ENCODE results near the gene GADD45A.
A peak's percentile ranks its signal among the peaks of the same experiment; 100 is the strongest.
"Not testable (repeated sequence)": the region's sequence is repeated elsewhere in the genome, so short reads cannot be mapped to it uniquely, and the experiment has no call there.

GADD45A gene, protein sequence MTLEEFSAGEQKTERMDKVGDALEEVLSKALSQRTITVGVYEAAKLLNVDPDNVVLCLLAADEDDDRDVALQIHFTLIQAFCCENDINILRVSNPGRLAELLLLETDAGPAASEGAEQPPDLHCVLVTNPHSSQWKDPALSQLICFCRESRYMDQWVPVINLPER

GRCh38 chr1:67685067-67685557, at the start of gene GADD45A:
TSS of gene GADD45A (plus strand) at chr1:67685201. CDS start at chr1:67685495, 294 bp downstream.
- no peak for DNase-seq (ENCODE audit: low spot score)

DNA sequence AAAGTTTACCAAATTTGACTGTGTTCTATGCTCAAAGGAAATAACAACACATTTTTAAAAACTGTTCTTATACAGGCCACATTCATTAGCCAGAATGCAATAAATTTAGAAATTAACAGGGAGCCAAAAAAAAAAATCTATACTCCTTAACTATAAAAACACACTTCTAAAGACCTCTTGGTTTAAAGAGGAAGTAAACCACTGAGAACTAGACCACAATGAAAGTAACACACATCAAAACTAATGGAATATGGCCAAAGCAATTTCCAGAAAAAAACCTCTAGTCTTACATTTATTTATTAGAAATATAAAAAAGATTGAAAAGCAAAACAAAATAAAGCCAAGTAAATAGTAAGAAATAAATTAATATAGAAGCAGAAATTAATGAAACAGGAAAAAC, 48.9 kb upstream of the GADD45A start:
- no peak for DNase-seq (ENCODE audit: low spot score)

DNA sequence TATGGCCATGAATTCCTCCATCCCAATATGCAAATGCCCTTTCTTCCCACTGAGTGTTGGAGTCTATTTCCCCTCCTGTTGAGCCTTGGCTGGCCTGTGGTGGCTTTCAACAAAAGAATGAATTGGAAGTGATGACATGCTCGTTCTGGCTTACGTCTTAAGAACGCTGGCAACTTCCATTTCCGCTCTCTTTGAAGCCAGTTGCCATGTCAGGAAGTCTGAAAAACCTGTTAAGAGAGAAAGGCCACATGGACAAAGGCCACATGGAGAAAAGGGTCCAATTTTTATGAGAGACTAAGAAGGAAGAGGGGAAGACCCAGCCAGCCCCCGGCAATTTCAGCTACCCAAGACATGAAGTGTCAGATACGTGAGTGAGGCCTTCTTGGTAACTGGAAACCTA, 45.6 kb upstream of the GADD45A start:
- no peak for DNase-seq (ENCODE audit: low spot score)

DNA sequence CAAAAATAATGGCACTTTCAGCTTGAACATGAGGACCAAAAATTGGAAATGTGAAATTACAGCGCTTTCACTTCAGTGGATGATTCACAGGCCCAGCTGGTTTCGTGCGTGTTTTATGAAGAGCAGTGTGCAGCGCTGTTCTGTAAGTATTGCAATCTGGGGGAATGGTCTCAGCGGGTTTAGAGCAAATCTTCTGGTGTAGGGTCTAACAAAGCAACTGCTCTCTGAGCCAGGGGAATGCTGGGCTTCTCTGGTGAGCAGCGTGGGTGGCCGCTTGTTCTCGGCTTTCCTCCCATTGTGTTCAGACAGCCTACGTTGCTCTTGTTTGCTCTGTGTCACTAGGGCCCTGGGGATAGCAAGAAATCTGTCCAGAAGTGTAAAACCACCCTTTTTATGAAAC, 42.4 kb upstream of the GADD45A start:
- peak; percentile 83 for DNase-seq (ENCODE audit: low spot score)

GRCh38 chr1:67644566-67644965, 40.4 kb upstream of the GADD45A start:
- DNase-seq (ENCODE audit: low spot score) = no peak

GRCh38 chr1:67645495-67646144, 39.4 kb upstream of the GADD45A start:
- DNase-seq (ENCODE audit: low spot score) = no peak

- no peak for DNase-seq (ENCODE audit: low spot score)
Observed at GRCh38 chr1:67646145-67647035, 38.6 kb upstream of the GADD45A start.

- DNase-seq (ENCODE audit: low spot score) = no peak
Observed at GRCh38 chr1:67647036-67647798, 37.8 kb upstream of the GADD45A start.

GRCh38 chr1:67647814-67648358, 37.1 kb upstream of the GADD45A start:
- DNase-seq (ENCODE audit: low spot score) = no peak

DNA sequence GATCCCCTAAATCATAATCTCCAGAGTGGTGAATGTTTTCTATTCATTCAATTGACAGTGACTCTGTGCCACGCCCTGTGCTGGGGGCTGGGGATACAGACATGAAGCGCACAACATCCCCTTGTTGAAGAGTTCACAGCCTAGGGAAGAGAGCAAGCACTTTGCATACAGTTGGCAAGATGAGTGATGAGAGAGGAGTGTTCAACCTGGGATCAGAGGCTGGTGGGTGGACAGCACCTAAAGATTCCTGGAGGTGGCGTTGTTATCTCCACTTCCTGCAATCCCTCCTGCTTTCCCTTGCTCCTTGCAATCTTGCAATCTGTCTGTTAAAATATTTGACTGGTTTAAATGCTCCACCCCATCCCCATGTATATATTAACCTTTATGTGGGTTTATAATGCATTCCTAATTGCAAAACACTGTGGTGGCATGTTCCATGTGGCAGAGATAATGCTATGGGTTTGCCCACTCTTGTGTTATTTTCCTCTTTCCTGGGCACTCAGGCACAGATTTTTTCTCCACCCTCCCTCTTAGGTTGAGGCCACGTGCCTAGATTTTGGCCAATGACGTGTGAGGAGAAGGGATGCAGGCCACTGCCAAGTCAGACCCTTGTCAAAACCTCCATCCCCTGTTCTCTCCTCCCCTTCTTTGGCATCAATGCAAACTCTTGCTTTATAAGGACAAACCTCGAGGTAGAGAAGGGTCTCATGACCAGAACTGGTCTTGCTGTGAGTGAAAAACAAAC, 36.2 kb upstream of the GADD45A start:
- no peak for DNase-seq (ENCODE audit: low spot score)

DNA sequence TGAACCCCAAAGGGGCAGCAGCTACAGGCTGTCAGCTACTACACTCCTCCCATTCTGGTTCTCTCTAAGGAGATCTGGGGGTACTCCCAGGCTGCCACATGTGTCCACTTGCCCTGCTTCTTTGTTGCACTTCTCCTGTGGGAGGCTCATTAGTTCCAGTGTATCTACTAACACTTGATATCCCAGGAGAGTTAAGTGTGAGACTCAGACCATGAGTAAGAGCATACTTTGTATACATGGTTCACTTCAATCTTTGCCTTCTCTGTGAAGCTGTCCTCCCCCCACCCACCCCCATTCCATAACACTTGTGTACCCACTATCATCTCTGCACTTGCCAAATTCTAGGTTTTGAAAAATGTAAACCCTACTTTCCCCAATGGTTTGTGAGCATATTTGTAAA, 34.9 kb upstream of the GADD45A start:
- DNase-seq (ENCODE audit: low spot score) = no peak

- no peak for DNase-seq (ENCODE audit: low spot score)
Observed at GRCh38 chr1:67651031-67651430, 34.0 kb upstream of the GADD45A start.

DNA sequence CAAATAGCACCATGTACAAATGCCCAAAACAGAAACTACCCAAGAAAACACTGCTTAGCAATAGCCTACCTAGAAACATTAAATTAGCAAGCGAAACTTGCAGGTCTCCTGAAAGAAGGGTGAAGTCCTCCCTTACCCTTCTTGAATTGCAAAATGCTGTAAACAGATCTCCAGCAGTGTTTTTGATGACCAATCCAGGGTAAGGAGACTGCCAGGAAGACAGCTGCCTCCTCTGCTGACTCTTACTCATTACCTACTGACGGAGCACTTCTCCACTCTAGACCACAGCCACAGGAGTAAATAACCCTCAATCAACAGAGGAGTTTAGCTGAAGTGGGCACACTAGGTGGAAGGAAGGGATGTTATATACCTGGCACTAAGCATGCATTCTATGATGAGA, 32.2 kb upstream of the GADD45A start:
- DNase-seq (ENCODE audit: low spot score) = no peak

- no peak for DNase-seq (ENCODE audit: low spot score)
Observed at GRCh38 chr1:67653304-67653703, 31.7 kb upstream of the GADD45A start.

GRCh38 chr1:67655581-67655980, 29.4 kb upstream of the GADD45A start:
- DNase-seq (ENCODE audit: low spot score) = no peak

- not testable (repeated sequence) for DNase-seq (ENCODE audit: low spot score)
Observed at GRCh38 chr1:67657152-67657551, 27.8 kb upstream of the GADD45A start.

GRCh38 chr1:67659229-67659628, 25.8 kb upstream of the GADD45A start:
- no peak for DNase-seq (ENCODE audit: low spot score)

GRCh38 chr1:67662884-67663283, 22.1 kb upstream of the GADD45A start:
- DNase-seq (ENCODE audit: low spot score) = no peak

GRCh38 chr1:67664048-67664447, 21.0 kb upstream of the GADD45A start:
- no peak for DNase-seq (ENCODE audit: low spot score)

- not testable (repeated sequence) for DNase-seq (ENCODE audit: low spot score)
Observed at GRCh38 chr1:67665307-67665706, 19.7 kb upstream of the GADD45A start.

DNA sequence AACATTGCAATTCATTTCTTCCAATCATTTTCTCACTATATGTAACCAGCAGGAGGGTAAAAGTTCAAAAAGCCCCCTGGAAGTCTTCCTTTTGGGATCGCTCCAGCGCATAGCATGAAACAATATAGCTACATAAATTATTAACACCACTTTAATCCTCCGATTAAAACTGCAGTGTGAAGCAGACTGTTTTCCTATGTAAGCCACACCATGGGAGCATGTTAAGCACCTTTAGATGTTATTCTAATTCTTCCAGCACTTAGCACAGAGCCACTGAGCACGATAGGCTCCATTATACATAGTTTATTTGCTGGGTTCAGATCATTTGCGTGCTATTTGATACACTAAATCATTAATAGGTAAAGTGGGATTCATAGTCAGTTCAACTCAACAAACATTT, 18.4 kb upstream of the GADD45A start:
- no peak for DNase-seq (ENCODE audit: low spot score)

Data from ecto neural progenitor cell (in vitro differentiated cells).